ENCODE results near the gene MYL10. TPM values are rescaled to one million over a fixed set of nuclear protein-coding genes. Genes with fewer than 3 reads are reported as not detected.

Gene MYL10
- polyA plus RNA-seq, 3 donors = not detected

DNA sequence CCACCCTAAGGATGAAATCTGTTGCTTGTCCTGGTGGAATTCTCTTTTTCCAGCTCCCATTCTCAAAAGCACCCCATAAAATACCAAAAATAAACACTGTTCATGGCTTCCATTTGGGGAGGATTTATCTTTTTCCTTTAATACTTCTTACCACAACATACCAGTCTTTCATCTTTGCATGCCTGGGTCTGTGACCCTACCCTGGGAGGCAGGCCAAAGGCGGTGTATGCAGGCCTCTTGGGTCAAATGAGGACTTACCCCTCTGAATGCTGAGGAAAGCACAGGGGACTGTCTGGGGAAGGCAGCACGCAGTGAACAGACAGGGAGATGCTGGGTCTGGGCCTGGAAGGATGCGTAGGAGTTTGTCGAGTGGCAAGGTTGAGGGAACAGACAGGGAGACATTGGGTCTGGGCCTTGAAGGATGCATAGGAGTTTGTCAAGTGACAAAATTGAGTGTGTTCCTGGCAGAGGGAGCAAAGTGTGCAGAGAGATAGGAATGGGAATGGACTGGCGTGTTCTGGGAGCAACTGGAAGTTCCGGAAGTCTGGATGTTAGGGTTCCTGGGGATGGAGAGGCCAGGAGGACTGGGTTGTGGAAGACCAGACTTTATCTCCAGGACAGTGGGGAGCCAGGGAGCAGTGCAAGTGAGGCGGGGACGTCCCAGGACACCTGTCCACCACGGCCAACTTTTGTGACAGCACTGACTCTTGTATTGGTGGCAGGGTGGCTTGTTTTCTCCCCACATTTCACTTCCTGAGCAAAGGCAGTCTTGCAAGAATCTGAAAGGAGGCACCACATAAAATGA lies 40.8 kb downstream of the MYL10 start:
- no peak overlapping the region for H3K27ac ChIP-seq (ENCODE audit: low read depth, low read length)
- WGBS, 3 donors = 80 to 87% (median 83%) methylated on average over 9 of the region's 9 CpGs

DNA sequence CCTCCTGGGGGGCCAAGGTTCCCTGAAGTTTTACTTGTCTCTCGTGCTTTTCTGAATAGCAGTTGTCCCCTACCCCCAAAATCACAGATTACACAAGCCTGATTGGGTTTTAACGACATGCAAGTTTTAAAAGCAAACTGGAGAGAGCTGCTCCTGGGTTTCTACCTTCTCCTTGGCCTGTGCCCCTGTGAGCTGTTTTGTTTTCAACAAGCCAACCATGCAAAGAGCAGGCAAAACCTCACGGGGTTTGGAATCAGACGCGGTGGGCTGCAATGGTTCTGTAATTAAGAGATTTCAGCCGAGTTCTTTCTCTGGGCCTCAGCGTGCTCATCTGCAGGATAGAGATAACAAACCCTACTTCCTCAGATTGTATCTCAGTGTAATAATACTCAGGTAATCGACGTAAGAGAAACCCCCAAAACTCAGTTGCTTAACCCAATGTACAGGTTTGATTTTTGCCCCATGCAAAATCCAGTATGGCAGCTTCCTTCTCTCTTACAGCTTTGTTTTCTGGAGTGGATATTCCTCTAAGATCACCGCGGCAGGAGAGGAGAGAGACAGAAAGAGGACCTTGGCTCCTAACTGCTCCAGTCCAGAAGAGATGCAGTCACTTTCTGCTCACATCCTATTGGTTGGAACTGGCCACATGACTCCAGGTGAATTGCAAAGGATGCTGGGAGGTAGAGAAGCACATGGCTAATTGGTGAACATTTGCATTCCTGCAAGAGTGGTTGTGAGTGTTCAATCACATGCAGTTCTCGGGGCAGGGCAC lies 42.0 kb downstream of the MYL10 start:
- WGBS, 3 donors = 60 to 75% (median 64%) methylated on average over 12 of the region's 12 CpGs
- no peak overlapping the region for H3K27ac ChIP-seq (ENCODE audit: low read depth, low read length)

DNA sequence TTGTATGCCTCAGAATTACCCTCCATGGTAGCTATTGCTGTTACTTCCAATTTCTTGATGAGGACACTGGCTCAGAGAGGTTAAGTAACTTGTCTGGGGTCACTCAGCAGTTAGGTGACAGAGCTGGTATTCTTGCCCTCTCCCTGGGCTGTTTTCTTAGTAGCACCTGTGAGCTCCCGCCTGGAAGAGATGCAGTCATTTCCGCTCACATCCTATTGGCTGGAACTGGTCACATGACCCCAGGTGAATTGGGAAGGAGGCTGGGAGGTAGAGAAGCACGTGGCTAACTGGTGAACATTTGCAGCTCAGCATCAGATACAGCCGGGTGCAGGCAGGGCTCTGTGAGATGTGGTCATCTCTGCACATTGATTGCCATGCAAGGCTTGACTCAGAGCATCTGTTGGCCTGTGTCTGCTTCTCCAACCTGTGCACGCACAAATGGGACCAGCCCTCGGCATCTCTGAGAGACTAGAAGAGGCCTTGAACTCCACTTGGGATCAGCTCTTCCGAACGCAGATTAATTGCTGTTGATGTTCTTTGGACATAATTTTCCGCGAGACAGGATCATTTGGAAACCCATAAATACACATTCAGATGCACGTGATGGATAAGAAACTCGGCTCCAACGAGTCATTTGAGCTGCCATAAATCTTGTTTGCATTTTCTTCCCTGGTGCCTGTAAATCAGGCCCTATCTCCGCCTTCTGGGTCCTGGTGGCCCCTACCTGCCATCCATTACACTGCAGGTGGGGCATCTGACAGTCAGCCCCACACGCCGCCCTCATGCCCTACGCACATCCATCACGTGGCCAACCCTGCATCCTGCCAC lies 42.8 kb downstream of the MYL10 start:
- WGBS, 3 donors = 64 to 72% (median 67%) methylated on average over 18 of the region's 18 CpGs
- no peak overlapping the region for H3K27ac ChIP-seq (ENCODE audit: low read depth, low read length)

DNA sequence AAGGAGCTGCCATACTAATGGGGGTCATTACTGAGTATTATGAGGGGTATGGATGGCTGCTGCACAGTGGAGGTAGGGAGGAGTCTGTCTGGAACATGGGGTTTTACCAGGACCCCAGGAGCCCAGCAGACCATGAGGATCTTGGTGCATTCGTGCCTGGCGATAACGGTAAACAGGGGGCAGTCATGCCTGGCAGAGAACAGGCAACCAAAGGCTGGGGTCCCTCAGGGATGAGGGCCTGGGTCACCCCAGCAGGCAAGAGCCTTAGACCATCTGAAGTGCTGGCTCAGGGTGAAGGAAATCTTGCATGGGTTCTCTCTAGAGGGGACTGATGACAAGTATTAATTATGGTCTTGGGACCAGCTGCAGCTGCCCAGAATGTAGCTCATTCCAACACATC lies 46.1 kb downstream of the MYL10 start:
- no peak overlapping the region for H3K27ac ChIP-seq (ENCODE audit: low read depth, low read length)
- 89 to 94% (median 94%) methylated on average over 3 of the region's 3 CpGs for WGBS, 3 donors

DNA sequence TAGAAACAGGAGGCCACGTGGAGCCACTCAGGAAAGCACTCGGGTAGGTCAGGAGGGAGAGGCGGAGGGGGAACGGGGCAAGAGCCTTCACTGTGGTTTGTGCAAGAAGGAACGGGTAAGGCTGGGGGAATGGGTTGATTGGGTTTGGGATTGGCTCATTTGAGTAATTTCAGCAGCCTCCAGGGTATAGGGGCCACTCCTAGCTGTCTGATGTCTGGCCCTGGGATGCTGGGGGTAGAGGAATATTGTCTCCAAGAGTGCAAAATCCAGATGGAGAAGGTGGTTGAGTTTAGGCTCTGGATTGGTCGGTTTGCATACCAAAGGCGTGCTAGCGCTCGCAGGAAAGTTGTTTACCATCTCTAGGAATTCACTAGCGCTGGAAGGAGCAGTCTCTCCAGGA lies 47.2 kb downstream of the MYL10 start:
- 56 to 83% (median 74%) methylated on average over 10 of the region's 10 CpGs for whole genome bisulfite sequencing, 3 donors
- H3K27ac ChIP-seq (ENCODE audit: low read depth, low read length) = no peak overlapping the region

DNA sequence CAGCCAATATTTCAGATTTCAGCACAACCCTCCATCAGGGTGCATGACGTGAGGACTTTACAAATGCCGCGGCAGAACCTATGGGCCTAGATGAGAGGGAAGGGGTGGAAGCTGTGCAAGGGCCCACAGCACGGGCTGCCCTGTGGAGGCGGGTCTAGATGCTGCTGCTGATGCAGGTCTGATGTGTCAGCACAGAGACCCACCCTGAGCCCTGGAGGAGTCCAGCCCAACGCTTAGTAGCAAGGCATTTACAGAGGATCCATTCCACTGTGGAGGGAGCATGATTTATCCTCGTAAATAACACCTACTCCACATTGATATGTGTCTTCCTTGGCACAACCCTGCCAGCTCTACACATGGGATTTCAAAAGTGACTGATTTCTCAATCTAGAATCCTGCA lies 48.5 kb downstream of the MYL10 start:
- 89 to 91% (median 89%) methylated on average over 7 of the region's 7 CpGs for WGBS, 3 donors
- no peak overlapping the region for H3K27ac ChIP-seq (ENCODE audit: low read depth, low read length)

DNA sequence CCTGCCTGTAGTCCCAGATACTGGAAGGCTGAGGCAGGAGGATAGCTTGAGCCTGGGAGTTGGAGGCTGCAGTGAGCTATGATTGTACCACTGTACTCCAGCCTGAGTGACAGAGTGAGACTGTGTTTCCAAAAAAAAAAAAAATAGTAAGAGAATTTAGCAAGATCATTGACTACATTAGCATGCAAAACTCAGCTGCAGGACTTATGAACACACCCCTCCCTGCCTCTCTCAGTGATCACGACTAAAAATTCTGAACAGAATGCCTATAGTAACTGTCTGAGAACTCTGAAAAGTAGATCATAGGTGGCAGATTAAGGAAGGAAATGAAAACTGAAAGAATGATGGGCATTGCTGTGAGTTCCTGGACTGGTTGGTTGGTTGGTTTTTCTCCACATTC lies 50.5 kb downstream of the MYL10 start:
- H3K27ac ChIP-seq (ENCODE audit: low read depth, low read length) = no peak overlapping the region
- WGBS, 3 donors = 25 to 56% (median 43%) methylated on average over 1 of the region's 1 CpG

DNA sequence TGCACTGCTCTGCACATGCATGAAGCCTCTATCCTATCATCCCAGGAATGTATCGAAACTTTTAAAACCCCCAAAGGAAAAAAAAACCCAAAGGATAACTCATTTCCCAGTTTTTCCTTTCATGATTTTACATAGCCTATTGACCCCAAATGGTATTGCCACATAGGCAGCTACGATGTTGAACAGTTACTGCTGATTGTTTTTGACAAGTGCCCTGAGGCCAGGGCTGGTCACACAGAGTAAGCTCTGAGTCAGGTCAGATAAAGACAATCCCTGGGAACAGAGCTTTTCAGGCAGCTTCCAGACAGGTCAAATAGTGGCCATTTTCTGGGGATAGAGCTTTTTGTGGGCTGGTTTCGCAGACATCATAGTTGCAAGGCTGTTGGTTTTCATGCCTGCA lies 52.1 kb downstream of the MYL10 start:
- H3K27ac ChIP-seq (ENCODE audit: low read depth, low read length) = no peak overlapping the region
- WGBS, 3 donors = 83 to 94% (median 85%) methylated on average over 3 of the region's 3 CpGs

DNA sequence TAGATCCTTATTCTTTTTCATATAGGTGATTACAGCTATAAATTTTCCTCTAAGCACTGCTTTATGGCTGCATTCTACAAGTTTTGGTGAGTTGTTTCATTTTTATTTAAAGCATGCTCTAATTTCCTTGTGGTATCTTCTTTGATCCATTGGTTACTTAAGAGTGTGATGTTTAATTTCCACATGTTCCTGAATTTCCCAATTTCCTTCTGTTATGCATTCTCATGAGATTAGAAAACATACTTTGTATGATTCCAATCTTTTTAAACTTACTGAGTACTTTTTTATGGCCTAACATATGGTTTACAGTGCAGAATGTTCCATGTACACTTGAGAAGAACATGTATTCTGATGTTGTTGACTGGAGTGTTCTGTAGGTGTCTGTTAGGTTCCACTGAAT lies 53.4 kb downstream of the MYL10 start:
- no peak overlapping the region for H3K27ac ChIP-seq (ENCODE audit: low read depth, low read length)

DNA sequence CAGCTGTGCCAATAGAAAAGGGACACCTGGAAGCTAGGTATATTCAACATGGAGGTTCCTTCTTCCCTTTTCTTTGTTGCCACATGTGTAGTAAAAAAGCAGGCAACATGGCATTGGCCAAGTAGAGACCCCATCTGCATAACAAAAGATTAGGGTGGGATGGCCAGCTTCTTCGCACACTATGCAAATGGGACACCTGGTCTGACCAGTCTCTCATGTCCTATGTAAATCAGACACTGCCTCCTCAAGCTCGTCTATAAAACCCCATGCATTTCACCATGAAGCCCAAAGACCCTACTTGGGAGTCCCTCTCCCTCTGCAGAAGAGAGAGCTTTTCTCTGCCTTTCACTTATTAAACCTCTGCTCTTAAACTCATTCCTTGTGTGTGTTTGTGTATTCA lies 53.9 kb downstream of the MYL10 start:
- 45 to 55% (median 49%) methylated on average over 2 of the region's 2 CpGs for WGBS, 3 donors
- no peak overlapping the region for H3K27ac ChIP-seq (ENCODE audit: low read depth, low read length)

DNA sequence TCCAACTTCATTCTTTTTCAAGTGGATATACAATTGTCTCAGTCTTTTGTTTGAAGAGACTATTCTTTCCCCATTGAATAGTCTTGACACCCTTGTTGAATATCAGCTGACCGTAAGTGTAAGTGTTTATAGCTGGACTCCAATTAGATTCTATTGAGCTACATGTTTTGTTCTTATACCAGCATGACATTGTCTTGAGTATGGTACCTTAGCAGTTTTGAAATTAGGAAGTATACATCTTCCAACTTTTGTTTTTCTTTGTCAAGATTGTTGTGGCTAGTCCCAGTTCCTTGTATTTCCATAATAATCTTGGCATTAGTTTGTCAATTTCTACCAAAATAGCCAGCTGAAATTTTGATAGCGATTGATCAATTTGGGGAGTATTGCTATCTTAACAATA lies 56.9 kb downstream of the MYL10 start:
- 94 to 96% (median 95%) methylated on average over 2 of the region's 2 CpGs for WGBS, 3 donors
- H3K27ac ChIP-seq (ENCODE audit: low read depth, low read length) = no peak overlapping the region

DNA sequence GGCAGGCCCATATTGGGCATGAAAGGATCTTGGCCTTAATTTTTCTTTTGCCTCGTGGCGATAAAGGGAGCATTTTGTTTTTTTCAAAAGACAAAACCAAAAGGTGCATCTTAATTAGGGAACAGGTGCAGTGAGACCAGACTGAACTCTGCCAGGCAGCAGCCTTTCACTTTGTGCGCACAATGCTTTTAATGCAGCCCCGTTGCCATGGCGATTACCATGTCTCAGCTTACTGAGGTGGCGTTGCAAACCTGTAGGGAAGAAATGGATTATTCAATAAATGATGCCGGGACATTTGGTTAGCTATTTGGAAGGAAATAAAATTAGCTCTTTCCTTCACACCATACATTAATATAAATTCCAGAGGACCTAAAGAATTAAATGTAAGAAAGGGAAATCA lies 61.9 kb downstream of the MYL10 start:
- no peak overlapping the region for H3K27ac ChIP-seq (ENCODE audit: low read depth, low read length)
- 84 to 93% (median 91%) methylated on average over 7 of the region's 7 CpGs for WGBS, 3 donors

DNA sequence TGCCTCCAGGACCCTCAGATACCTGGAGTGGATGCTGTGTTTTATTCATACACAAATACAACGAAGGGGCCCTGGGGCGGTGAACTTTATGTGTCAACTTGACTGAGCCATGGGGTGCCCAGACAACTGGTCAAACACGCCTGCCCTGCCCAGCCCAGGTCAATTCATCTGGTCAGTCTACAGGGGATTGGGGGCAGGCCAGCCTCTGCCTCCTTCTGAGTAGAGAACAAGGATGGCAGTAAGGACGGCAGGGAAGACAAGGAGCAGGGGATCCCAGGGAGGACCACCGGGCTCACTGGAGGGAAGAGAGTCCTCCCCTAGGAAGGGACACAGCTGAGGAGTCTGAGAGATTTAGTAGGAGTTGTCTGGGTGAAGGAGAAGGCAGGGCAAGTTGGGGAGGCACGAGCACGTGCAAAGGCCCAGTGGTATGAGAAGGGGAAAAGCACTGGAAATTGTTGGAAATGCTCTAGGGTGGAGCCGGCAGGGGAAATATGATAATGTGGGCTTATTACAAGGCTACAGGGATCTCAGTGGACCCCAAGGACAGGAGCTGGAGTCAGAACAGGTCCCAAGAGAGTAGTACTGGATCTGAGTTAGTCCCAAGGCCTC lies 63.4 kb downstream of the MYL10 start:
- no peak overlapping the region for H3K27ac ChIP-seq (ENCODE audit: low read depth, low read length)
- 77 to 91% (median 90%) methylated on average over 8 of the region's 8 CpGs for WGBS, 3 donors

DNA sequence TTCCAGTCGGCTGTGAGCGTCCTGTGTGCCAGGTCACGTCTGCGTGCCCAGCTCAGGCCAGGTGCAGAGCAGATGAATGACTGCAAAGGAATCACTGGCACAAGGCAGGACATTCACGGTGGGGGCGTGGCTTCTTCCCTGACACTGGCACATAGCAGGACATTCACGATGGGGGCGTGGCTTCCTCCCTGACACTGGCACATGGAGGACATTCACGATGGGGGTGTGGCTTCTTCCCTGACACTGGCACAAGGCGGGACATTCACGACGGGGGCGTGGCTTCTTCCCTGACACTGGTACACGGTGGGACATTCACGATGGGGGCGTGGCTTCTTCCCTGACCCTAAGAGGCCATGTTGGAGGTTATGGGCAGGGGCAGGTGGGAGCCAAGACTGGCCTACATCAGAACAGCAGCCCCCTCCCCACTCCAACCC lies 64.3 kb downstream of the MYL10 start:
- WGBS, 3 donors = 26 to 47% (median 44%) methylated on average over 16 of the region's 16 CpGs
- H3K27ac ChIP-seq (ENCODE audit: low read depth, low read length) = no peak overlapping the region

DNA sequence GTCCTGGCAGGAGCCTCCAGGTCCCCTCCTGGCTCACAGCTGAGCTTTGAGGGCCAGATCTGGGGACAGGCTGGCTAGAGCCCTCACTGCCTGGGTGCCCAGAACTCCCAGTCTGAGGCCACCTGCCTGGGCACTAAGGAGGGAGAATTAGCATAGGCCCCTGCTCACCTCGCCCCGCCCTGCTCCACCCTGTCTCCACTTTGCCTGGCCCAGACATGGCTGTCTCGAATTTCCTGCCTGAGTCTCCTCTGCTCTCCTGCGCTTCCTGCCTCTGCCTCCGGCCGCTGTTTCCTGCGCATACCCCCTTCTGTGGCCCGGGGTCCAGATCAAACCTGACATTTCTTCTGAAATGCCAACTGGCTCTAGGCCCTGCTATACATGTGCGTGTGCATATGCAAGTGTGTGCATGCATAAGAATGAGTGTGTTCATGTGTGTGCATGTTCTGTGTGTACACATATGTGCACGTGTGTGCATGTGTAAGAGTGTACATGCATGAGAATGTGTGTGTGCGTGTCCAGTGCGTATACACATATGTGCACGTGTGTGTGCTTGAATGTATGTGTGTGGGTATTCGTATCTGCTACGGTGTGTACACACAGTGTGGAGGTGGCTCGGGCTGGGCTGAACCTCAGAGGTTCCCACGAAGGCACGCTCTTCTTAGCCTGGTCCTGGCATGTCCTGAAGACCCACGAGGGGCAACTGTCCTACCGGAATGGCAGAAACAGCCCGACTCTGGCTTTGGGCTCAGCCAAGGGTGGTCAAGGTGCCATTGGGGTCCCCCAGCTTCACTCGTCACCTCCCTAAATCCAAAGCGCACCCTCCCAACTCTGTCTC lies 64.9 kb downstream of the MYL10 start:
- WGBS, 3 donors = 60 to 68% (median 60%) methylated on average over 23 of the region's 23 CpGs
- H3K27ac ChIP-seq (ENCODE audit: low read depth, low read length) = no peak overlapping the region

Measured in adipose tissue (tissue), 3 donors.